ENCODE results near the gene EIF2B5. TPM values are rescaled to one million over a fixed set of nuclear protein-coding genes. Genes with fewer than 3 reads are reported as not detected.
A peak's percentile ranks its signal among the peaks of the same experiment; 100 is the strongest.
"Not testable (repeated sequence)": the region's sequence is repeated elsewhere in the genome, so short reads cannot be mapped to it uniquely, and the experiment has no call there.

EIF2B5 gene
- total and polyA plus RNA-seq, 2 experiments from 2014 or later, result 35.0 to 41.0 TPM

- no peaks in the 10 kb centered on the region for H3K9me3 ChIP-seq (ENCODE audit: low read depth)
- no peak for TF ChIP-seq CTCF (IDR thresholded peaks at IDR 0.05; ENCODE audit: poor library complexity)
- no peak for TF ChIP-seq EZH2phosphoT487 (IDR thresholded peaks at IDR 0.05; ENCODE audit: low read depth, severe bottlenecking, unreplicated experiment)
- TF ChIP-seq EZH2 (IDR thresholded peaks at IDR 0.05; ENCODE audit: borderline replicate concordance), result no peak
- peaks cover 12% of the 10 kb centered on the region for H3K79me2 ChIP-seq
- H4K20me1 ChIP-seq (ENCODE audit: insufficient read depth, poor library complexity, severe bottlenecking), result no peaks in the 10 kb centered on the region
- H3K9me2 ChIP-seq (replicated peaks; ENCODE audit: insufficient read depth), result no peaks in the 10 kb centered on the region
- no peak overlapping the region for H3K27ac ChIP-seq
- peaks cover 6% of the 10 kb centered on the region for H3K4me1 ChIP-seq (ENCODE audit: insufficient read depth)
- WGBS (ENCODE audit: low lambda C conversion rate, missing lambda C conversion rate), result 97% methylated on average over 6 of the region's 6 CpGs
- H3K4me3 ChIP-seq, result no peak overlapping the region
- no peaks in the 10 kb centered on the region for H3K36me3 ChIP-seq (replicated peaks; ENCODE audit: insufficient read depth, low read depth)
- H3K27me3 ChIP-seq, result no peaks in the 10 kb centered on the region
- H3K4me2 ChIP-seq, result no peak overlapping the region
- no peak for DNase-seq (ENCODE audit: low spot score)
- no peak overlapping the region for H2AFZ ChIP-seq
These were observed 14.0 kb downstream of the EIF2B5 start for GRCh38 chr3:184149123-184149522.

- H3K27me3 ChIP-seq; H3K9me2 ChIP-seq (replicated peaks; ENCODE audit: insufficient read depth); H3K4me3 ChIP-seq; H3K27ac ChIP-seq; DNase-seq (ENCODE audit: low spot score); H2AFZ ChIP-seq; H3K9me3 ChIP-seq (ENCODE audit: low read depth); H4K20me1 ChIP-seq (ENCODE audit: insufficient read depth, poor library complexity, severe bottlenecking); H3K36me3 ChIP-seq (replicated peaks; ENCODE audit: insufficient read depth, low read depth); H3K4me2 ChIP-seq: not testable (repeated sequence)
- peaks cover 11% of the 10 kb centered on the region for H3K4me1 ChIP-seq (ENCODE audit: insufficient read depth)
- H3K79me2 ChIP-seq, result peaks cover 15% of the 10 kb centered on the region
- WGBS (ENCODE audit: low lambda C conversion rate, missing lambda C conversion rate), result 70% methylated on average over 6 of the region's 6 CpGs
These were observed 14.6 kb downstream of the EIF2B5 start for GRCh38 chr3:184149770-184150169.

DNA sequence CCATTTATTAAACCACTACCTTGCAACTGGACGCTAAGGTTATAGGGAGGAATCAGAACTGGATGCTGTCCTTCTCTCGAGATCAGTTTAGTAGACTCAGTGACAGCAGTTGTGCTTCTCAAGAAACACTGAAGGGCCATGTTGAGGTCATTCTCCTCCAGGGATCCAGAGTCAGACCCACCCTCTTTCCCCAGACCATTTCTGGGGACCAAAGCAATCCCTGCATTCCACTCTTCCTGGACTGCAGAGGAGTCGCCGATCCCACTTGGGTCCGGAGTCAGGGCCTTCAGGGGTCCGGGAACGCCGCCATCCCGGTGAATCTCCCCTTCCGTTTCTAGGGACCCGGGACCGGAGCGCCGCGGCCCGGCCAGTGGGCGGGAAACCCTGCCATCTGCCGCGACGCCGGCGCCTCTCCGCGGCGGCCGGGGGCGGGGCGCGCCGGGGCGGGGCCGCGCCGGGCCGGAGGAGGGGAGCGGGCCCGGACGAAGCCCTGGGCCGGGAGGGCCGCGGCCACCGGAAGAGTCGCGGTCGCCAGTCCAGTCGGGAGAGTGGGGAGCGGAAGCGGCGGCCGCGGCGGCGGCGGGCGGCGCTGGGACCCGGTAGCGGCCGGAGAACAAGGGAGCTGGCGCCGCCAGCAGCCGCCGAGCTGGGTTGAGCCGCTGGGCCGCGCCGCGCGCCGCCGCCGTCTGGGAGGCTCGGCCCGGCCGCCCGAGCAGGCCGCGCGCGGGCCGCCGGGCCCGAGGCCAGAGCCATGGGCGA is 19.9 kb downstream of the EIF2B5 start, which contains the start of gene DVL3:
Gene DVL3 (plus strand): TSS at position 493 of the 759 bp plus-strand sequence. CDS start 259 bp downstream, at position 752.
- Histone ChIP-seq H4K20me1 (ENCODE audit: insufficient read depth, poor library complexity, severe bottlenecking) (peaks cover 31% of the 10 kb centered on the region), H3K9me2 (replicated peaks; ENCODE audit: insufficient read depth) (no peaks in the 10 kb centered on the region), H3K27me3 (no peaks in the 10 kb centered on the region), H3K79me2 (peaks cover 61% of the 10 kb centered on the region), H3K36me3 (replicated peaks; ENCODE audit: insufficient read depth, low read depth) (no peaks in the 10 kb centered on the region), H3K27ac (peak within 1 kb of the TSS; percentile 94), H2AFZ (peak within 1 kb of the TSS; percentile 99), H3K4me1 (ENCODE audit: insufficient read depth) (peaks cover 29% of the 10 kb centered on the region), H3K4me2 (peak within 1 kb of the TSS; percentile 96), H3K9me3 (ENCODE audit: low read depth) (no peaks in the 10 kb centered on the region), H3K4me3 (peak within 1 kb of the TSS; percentile 100)
- peak; percentile 84 for DNase-seq (ENCODE audit: low spot score)
- WGBS (ENCODE audit: low lambda C conversion rate, missing lambda C conversion rate), result 1% methylated on average over 28 of the region's 84 CpGs
- no peak for TF ChIP-seq EZH2phosphoT487 (IDR thresholded peaks at IDR 0.05; ENCODE audit: low read depth, severe bottlenecking, unreplicated experiment)
- no peak for TF ChIP-seq EZH2 (IDR thresholded peaks at IDR 0.05; ENCODE audit: borderline replicate concordance)
- no peak for TF ChIP-seq CTCF (IDR thresholded peaks at IDR 0.05; ENCODE audit: poor library complexity)

DNA sequence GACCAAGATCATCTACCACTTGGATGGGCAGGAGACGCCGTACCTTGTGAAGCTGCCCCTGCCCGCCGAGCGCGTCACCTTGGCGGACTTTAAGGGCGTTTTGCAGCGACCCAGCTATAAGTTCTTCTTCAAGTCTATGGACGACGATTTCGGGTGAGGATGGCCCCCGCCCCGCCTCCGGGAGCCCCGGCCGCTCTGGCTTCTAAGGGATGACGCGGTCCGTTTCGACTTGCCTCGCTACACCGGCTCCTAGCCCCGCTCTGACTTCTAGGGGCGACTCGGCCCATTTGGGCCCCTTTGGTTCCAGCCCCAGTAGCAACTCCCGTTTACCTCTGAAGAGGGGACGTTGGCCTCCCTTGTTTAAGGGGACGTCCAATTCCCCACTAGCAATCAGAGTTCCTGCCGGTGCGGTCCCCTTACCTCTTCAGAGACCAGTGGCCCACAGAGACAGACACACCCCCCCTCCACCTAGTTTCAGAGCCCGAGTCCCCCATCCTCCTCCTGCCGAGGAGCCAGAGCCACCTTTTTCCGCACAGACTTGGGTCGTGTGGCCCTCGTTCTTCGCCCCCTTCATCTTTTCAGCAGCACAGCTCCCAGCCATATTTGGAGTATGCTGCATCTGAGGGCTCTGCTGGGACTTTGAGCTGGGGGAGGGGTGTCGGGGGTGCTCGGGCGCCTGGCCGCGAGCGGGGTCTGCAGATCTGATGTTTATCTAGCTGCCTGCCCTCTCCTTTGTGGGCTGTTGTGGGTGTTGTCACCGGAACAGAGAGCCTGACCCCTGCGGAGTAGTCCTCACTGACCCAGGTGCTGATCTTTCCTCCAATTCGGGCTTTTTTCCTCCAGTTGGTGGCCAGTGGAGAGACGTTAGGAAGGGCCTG is 20.7 kb downstream of the EIF2B5 start:
- peaks cover 69% of the 10 kb centered on the region for H3K79me2 ChIP-seq
- H3K4me3 ChIP-seq, result peak overlapping the region; percentile 100
- peak overlapping the region; percentile 96 for H3K4me2 ChIP-seq
- H3K27me3 ChIP-seq, result no peaks in the 10 kb centered on the region
- H4K20me1 ChIP-seq (ENCODE audit: insufficient read depth, poor library complexity, severe bottlenecking), result peaks cover 40% of the 10 kb centered on the region
- TF ChIP-seq EZH2 (IDR thresholded peaks at IDR 0.05; ENCODE audit: borderline replicate concordance) (no peak), EZH2phosphoT487 (IDR thresholded peaks at IDR 0.05; ENCODE audit: low read depth, severe bottlenecking, unreplicated experiment) (no peak), CTCF (IDR thresholded peaks at IDR 0.05; ENCODE audit: poor library complexity) (no peak)
- H2AFZ ChIP-seq, result peak overlapping the region; percentile 52
- peaks cover 37% of the 10 kb centered on the region for H3K4me1 ChIP-seq (ENCODE audit: insufficient read depth)
- peak overlapping the region; percentile 94 for H3K27ac ChIP-seq
- H3K9me3 ChIP-seq (ENCODE audit: low read depth), result no peaks in the 10 kb centered on the region
- DNase-seq (ENCODE audit: low spot score), result peak; percentile 52
- WGBS (ENCODE audit: low lambda C conversion rate, missing lambda C conversion rate), result 2% methylated on average over 44 of the region's 47 CpGs
- no peaks in the 10 kb centered on the region for H3K9me2 ChIP-seq (replicated peaks; ENCODE audit: insufficient read depth)
- no peaks in the 10 kb centered on the region for H3K36me3 ChIP-seq (replicated peaks; ENCODE audit: insufficient read depth, low read depth)

Measured in hepatocyte (in vitro differentiated cells).